Hepatocyte (in vitro differentiated cells): Measurements from ENCODE around the gene STRIP1.

Experiments
- EZH2 ChIP-seq: fragments of 200-600 bp; sonication (generic); IDR thresholded peaks from 2 replicates; pipeline ENCODE4 v1.6.1; 2016; ENCODE audit warnings: antibody characterized with exemption, mild to moderate bottlenecking, borderline replicate concordance
- EZH2phosphoT487 ChIP-seq: fragments of 200-600 bp; sonication (generic); IDR thresholded peaks from one replicate; pipeline ENCODE4 v1.6.1; 2018; ENCODE audit warnings: antibody characterized with exemption, mild to moderate bottlenecking, low read depth, moderate library complexity; ENCODE audit not compliant: unreplicated experiment, severe bottlenecking
- TF ChIP-seq, protein P1 (sequence below): fragments of 200-600 bp; sonication (generic); IDR thresholded peaks from 2 replicates; pipeline ENCODE4 v1.5.1; 2016; ENCODE audit warnings: antibody characterized with exemption, mild to moderate bottlenecking; ENCODE audit not compliant: poor library complexity

DNA sequence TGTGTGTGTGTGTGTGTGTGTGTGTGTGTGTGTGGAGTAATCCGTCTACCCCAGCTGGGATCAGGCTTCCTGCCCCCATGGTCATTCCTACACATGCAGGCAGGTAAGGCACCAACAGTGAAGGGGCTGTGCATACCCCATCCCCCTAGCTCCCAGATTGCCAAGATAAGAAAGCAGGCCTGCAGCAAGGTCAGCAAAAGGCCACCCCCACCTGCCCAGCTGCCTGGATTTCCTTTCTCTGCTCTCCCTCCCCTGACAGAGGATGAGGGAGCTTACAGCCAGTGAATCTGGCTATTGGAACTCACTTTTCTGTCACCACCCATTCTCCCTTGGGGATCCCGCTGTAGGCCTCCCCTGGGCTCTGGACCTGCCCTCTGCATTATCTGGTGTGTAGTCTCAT lies 28.2 kb downstream of the STRIP1 start:
- TF ChIP-seq, protein P1, sequence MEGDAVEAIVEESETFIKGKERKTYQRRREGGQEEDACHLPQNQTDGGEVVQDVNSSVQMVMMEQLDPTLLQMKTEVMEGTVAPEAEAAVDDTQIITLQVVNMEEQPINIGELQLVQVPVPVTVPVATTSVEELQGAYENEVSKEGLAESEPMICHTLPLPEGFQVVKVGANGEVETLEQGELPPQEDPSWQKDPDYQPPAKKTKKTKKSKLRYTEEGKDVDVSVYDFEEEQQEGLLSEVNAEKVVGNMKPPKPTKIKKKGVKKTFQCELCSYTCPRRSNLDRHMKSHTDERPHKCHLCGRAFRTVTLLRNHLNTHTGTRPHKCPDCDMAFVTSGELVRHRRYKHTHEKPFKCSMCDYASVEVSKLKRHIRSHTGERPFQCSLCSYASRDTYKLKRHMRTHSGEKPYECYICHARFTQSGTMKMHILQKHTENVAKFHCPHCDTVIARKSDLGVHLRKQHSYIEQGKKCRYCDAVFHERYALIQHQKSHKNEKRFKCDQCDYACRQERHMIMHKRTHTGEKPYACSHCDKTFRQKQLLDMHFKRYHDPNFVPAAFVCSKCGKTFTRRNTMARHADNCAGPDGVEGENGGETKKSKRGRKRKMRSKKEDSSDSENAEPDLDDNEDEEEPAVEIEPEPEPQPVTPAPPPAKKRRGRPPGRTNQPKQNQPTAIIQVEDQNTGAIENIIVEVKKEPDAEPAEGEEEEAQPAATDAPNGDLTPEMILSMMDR, result no peak
- TF ChIP-seq EZH2phosphoT487 (no peak), EZH2 (no peak)
